Lower lobe of right lung (tissue), 2 donors: Measurements from ENCODE around the gene TMEM86A. TPM values are rescaled to one million over a fixed set of nuclear protein-coding genes. Genes with fewer than 3 reads are reported as not detected.

ENCODE experiments used
- ATAC-seq, 2 donors: fragments of 200-7000 bp; cut with Tn5 transposase; one replicate each; pipeline ENCODE4 v1.9.1; 2020 to 2022; ENCODE audit warnings: mild to moderate bottlenecking in 2 of 2, moderate library complexity in 2 of 2
- DNase-seq: peaks from one replicate; pipeline ENCODE4 v3.0.0-alpha.2; 2020
- H3K27ac ChIP-seq: fragments of 200-600 bp; one replicate; pipeline ENCODE4 v1.8.0; 2022
- H3K27me3 ChIP-seq: fragments of 200-600 bp; one replicate; pipeline ENCODE4 v1.8.0; 2022; ENCODE audit warnings: low read depth
- H3K36me3 ChIP-seq: fragments of 200-600 bp; one replicate; pipeline ENCODE4 v1.8.0; 2022; ENCODE audit warnings: mild to moderate bottlenecking
- H3K4me1 ChIP-seq: fragments of 200-600 bp; one replicate; pipeline ENCODE4 v1.8.0; 2022
- H3K4me3 ChIP-seq: fragments of 200-600 bp; one replicate; pipeline ENCODE4 v1.8.0; 2022; ENCODE audit warnings: mild to moderate bottlenecking
- H3K9me3 ChIP-seq: fragments of 200-600 bp; one replicate; pipeline ENCODE4 v1.8.0; 2022
- CTCF ChIP-seq: fragments of 200-600 bp; IDR thresholded peaks from one replicate; pipeline ENCODE4 v1.8.0; 2022; ENCODE audit warnings: antibody characterized with exemption, mild to moderate bottlenecking
- intact Hi-C: fragments of 100-400 bp; cut with DNase I; formaldehyde crosslinking; loops from one replicate; pipeline ENCODE4 v1.11.0; 2022
- total RNA-seq: library from RNA; stranded (reverse); fragmentation: NEBNext Ultra II Directional; extraction: Animal tissue kit (Norgen Biotek cat#: 25700); gene quantifications from one replicate; pipeline ENCODE4 v1.2.1, GENCODE V29; 2021
- donor health status: DM: no; HTN: yes; CAD: no; lungs with severe emphysema.

Gene TMEM86A
- total RNA-seq, 1 donor from 2014 or later: 11.7 TPM

DNA sequence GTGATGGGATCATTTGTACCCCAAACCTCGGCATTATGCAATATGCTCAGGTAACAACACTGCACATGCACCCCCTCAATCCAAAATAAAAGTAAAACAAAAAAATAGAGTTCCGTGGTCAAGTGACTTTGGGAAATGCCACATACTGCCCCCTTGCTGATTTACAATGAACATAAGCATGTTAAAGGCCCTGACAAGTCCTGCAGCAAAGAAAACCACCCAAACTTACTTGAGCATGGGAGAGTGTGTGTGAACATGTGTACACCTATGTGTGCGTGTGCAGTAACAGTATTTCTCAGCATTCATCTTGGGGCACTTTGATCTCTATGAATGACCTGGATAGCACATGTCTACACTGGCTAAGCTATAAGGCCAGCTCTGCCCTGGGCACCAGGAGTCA lies 43.2 kb downstream of the TMEM86A start:
- no peak overlapping the region for H3K27ac ChIP-seq
- TF ChIP-seq CTCF: no peak
- no peak overlapping the region for H3K4me3 ChIP-seq
- no peaks in the 10 kb centered on the region for H3K4me1 ChIP-seq
- no peak for DNase-seq
- intact Hi-C loops: no loop called here
- no peaks in the 10 kb centered on the region for H3K27me3 ChIP-seq
- no peak for ATAC-seq
- no peaks in the 10 kb centered on the region for H3K9me3 ChIP-seq
- H3K36me3 ChIP-seq: no peaks in the 10 kb centered on the region

GRCh38 chr11:18743365-18743764 lies 44.8 kb downstream of the TMEM86A start:
- Histone ChIP-seq H3K36me3 (no peaks in the 10 kb centered on the region), H3K4me3 (no peak overlapping the region), H3K4me1 (no peaks in the 10 kb centered on the region), H3K9me3 (no peaks in the 10 kb centered on the region), H3K27me3 (no peaks in the 10 kb centered on the region), H3K27ac (no peak overlapping the region)
- ATAC-seq (no peak), DNase-seq (no peak)
- TF ChIP-seq CTCF: no peak
- intact Hi-C loops: no loop called here

DNA sequence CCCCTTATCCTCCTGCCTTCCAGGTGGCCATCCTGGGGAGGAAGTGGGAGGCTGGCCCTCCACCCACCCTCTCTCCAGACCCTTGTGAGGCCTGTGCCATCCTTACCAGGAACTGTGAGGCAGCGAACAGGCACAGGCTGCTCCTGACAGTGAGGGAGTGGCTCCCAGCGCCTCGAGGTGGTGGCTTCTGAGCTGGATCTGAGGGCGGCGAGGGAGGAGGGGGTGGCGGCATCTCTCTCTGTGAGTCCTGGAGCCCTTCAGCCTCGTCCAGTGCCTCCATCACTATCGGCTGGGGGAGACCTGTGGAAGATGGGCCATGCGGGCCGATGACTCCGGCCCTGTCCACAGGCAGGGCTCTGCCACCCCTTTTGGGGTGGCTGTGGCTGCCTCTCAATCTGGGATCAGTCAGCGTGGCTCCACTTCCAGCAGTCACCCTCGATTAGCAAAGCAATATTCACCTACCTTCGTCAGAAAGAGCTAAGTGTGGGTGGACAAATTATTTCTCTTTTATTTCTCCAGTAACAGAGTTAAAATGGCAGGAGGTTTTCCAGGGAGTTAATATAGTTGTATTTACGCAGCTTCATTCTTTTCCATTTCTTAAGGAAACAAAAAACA lies 45.4 kb downstream of the TMEM86A start:
- no peak overlapping the region for H3K4me3 ChIP-seq
- no peak for DNase-seq
- H3K4me1 ChIP-seq: no peaks in the 10 kb centered on the region
- H3K27me3 ChIP-seq: no peaks in the 10 kb centered on the region
- H3K36me3 ChIP-seq: no peaks in the 10 kb centered on the region
- ATAC-seq: no peak
- H3K9me3 ChIP-seq: no peaks in the 10 kb centered on the region
- no peak overlapping the region for H3K27ac ChIP-seq
- intact Hi-C loops: no loop called here
- TF ChIP-seq CTCF: no peak

DNA sequence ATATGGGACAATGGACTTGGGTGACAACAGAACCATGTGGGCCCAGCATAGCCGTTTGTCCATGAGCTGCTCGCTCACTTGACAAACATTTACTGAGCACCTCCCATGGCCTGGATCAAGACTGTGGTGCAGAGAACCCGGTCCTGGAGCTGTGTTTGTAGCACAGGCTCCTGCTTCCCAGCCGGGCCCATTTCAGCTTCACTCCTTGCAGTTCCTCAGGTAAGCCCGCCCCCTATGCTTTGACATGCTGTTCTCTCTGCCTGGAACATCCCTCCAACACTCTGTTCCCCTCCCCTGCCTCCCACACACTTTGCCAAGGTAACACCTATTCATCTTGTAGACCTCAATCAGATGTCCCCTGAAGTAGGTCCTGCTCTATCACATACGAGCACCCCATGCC lies 46.7 kb downstream of the TMEM86A start:
- no peaks in the 10 kb centered on the region for H3K27me3 ChIP-seq

GRCh38 chr11:18748766-18749365 lies 50.3 kb downstream of the TMEM86A start:
- no peak for TF ChIP-seq CTCF
- Histone ChIP-seq H3K9me3 (no peaks in the 10 kb centered on the region), H3K36me3 (no peaks in the 10 kb centered on the region), H3K4me3 (no peak overlapping the region), H3K4me1 (no peaks in the 10 kb centered on the region), H3K27me3 (no peaks in the 10 kb centered on the region), H3K27ac (no peak overlapping the region)
- intact Hi-C loops: no loop called here
- DNase-seq (no peak), ATAC-seq (no peak)

More for the DNA sequence above, 46.7 kb downstream of the TMEM86A start:
- intact Hi-C loops: no loop called here
- ATAC-seq (no peak), DNase-seq (no peak)
- H3K36me3 ChIP-seq: no peaks in the 10 kb centered on the region
- no peak overlapping the region for H3K27ac ChIP-seq
- no peaks in the 10 kb centered on the region for H3K4me1 ChIP-seq
- H3K4me3 ChIP-seq: no peak overlapping the region
- no peaks in the 10 kb centered on the region for H3K9me3 ChIP-seq
- no peak for TF ChIP-seq CTCF
